Epithelial cell of prostate (primary cell): Measurements from ENCODE around the gene TBC1D5.

ENCODE experiments used
- DNase-seq: peaks from one replicate; pipeline ENCODE4 v3.0.0-alpha.2; 2011; ENCODE audit warnings: low read depth, low spot score
- H3K27ac ChIP-seq: fragments of 450-650 bp; 2 replicates; pipeline ENCODE4 v1.5.1; 2017; ENCODE audit warnings: mild to moderate bottlenecking

TBC1D5 gene

DNA sequence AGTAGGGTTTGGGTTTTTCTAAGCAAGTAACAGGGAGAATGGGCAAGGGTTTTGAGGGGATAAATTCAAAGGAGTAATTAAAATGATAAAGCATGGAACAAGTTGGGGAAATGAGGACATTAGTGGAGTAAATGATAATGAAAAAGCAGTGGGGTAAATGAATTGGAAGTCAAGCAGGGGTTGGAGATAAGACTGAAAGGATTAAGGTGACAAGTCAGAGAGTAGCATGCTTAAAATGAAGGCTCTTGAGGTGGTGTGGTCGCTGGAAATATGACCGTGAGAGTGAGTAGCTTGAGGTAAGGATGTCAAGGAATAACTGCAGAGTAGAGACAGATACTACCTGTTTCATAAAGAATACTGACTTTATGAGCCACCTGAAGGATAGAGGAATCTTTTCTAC lies 408.5 kb downstream of the TBC1D5 start:
- no peak overlapping the region for H3K27ac ChIP-seq
- no peak for DNase-seq

DNA sequence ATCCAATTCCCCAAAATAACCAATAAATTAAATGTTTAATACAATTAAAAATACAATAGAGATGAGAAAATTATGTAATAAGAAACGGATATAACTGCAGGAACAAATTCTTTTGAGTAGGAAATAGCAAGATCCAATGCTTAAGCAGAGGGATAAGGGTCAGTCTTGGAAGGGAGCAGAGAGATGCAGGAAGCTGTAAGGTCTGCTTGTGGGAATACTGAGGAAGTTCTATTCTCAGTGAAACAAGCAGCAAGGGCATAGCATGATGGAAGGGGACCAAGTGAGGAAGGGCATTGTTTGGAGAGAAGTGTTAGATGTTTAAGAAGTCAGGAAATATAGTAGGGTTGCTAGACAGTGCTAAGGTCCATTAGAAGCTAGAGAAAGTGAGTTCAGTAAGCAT lies 409.0 kb downstream of the TBC1D5 start:
- no peak overlapping the region for H3K27ac ChIP-seq
- no peak for DNase-seq

DNA sequence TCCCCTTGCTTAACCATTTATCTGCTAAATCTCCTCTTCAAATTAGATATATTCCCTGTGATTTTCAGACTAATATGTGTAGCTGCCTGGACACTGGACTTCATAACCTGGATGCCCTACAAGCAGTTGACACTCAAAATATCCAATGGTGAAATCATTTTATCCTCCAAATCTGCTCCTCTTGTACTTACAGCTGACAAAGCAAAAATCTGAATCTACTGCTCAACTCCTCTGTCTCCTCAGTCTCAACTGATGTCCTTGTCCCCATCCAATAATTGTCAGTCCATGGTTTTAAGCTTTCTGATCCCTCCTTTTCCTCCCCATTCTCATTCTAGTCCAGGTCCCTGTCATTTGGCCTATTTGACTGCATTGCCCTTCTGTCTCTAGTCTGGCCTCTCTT lies 411.8 kb downstream of the TBC1D5 start:
- no peak for DNase-seq
- H3K27ac ChIP-seq, result no peak overlapping the region

DNA sequence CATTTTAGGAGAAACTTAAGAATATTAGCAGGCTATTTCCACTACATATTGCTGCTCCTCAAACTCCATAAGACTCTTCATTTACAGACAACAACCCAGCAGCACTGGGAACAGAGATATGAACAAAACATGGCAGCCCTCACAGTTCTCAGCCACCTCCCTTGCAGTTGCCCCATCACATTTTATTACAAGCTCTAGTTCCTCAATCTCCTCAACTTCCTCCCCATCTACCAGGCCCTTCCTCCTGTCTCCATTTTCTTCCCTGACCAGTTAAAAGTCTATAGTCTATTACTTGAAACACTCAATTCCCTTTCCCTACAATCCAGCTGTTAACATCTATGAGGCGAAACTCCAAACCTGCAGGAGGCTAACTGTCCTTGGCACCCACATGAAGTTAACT lies 412.5 kb downstream of the TBC1D5 start:
- H3K27ac ChIP-seq, result no peak overlapping the region
- DNase-seq, result no peak

DNA sequence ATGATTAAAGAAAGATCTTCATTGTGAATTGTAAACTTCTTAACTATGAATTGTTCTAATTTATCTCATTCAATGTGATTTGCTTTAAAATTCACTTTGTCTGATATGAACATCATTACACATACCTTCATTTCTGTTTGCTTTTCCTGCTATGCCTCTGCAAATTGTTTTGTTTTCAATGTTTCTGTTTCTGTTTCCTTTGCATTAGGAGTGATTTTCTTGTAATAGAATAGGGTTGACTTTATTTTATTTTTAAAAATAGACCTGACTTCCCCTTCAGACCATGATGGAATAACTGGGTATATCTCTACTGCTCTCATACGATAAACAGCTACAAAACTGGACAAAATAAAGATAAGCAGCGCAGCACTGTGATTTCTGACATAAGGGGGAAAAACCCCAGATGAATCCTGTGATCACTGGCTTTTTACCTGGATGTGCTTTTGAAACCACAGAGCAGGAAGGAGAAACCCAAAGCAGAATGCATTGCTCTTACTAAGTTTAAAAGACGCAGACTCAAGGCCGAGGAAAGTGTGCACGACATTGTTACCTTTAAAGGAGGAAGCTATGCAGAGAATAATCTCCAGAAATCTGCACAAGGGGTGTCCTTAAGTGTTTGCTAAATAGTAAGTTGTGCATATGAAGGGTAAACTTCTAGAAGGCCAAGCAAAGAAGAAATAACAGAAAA lies 420.2 kb downstream of the TBC1D5 start:
- no peak overlapping the region for H3K27ac ChIP-seq
- no peak for DNase-seq

DNA sequence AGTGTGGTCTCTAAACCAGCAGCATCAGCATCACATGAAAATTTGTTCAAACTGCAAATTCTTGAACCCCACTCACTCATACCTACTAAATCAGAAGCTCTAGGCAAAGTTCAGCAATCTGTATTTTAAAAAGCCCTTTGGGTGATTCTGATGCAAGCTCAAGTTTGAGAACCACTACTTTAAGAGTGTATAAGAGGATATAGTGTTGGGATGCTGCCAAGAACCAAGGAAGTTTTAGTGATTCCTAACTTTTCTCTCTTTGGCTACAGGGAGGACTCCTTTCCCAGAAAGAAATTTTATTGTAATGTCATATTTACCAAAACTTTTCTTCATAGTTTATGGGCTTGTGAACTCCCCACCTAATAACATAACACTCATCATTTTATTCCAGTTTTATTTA lies 422.2 kb downstream of the TBC1D5 start:
- H3K27ac ChIP-seq, result no peak overlapping the region
- no peak for DNase-seq

DNA sequence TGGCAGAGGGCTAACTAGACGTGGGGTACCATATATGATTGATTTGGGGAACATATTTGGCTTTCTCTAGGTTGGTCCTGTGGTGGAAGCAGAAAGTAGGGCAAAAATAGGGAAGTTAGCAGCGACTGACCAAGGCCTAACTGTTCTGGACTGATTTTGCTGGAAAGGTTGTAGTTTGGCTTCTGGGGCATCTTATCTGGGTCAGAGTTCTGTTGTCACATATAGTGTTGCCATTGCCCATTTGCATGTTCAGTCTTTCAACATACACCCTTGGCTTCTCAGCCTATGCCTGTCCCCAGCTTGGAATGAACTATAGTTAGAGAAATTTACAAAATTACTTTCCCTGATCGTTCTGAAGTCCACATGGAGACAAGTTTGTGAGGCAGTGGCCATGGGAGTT lies 426.5 kb downstream of the TBC1D5 start:
- no peak for DNase-seq
- no peak overlapping the region for H3K27ac ChIP-seq

DNA sequence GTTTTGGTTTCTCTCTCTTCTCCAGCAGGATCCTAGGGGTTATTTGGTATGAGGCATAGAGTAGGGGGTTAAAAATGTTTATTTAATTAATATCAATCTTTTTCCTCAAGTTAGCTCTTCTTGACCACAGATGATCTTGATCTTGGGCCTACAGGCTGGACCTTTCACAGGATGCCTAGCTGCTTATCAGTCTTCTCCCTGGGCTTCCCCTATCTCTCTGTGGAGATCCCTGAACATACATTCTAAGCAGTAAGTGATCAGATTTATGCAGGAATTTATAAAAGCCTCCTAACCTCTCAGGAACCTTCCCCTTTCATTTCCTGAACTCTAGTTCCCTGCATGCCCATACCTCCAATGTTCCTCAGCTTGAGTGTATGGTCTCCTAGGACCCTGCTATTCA lies 428.3 kb downstream of the TBC1D5 start:
- H3K27ac ChIP-seq, result no peak overlapping the region
- no peak for DNase-seq

DNA sequence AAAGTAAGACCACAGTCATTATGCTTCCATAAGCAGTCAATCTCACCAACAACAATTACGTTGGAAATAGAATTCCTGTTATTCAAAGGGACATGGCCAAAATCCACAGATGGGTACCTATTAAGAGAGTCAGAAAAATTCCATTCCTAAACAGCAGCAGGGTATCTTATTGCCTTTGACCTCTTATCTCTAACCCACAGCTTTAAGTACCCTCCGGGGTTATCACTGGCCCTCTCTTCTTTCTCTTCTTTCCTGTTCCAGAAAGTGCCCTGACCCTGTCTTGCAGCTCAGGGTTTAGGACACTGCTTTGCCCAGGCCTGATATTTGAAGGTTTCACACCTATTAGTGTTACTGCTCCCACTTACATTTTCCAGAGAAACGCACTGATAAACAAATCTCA lies 428.7 kb downstream of the TBC1D5 start:
- DNase-seq, result no peak
- no peak overlapping the region for H3K27ac ChIP-seq

DNA sequence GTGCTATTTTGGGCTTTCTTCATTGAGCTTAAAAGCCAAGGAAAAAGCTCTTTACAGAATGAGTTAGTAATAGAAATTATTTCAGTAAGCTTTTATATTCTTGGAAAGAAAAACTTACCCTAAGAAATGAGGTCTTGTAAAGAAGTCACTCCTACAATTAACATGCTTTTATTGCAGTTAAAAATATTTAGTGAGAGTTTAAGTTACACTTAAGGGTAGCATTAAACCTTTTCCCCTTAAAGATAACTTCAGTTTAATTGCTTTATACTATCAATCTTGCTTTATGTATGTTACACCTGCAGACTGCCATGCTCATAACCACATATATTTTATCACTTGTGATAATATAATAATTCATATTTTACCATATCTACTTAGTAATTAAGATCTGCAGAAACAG lies 431.4 kb downstream of the TBC1D5 start:
- no peak overlapping the region for H3K27ac ChIP-seq
- DNase-seq, result no peak

DNA sequence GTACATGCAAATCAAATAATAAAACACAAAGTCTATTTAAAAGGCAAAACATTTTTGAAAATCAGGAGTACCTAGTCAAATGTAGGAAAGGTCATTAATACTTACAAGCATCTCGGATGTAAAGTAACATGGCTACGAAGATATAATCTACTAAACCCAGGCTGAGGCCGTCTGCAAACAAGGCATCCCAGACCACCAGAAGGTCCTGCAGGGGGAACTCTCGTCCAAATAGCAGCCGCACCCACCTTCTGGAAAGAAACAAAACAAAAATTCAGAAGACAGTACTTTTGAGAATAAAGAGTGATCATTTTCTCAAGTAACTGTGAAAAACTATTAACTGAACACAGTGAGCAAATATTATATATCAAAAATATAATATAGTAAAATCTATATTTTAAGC lies 434.5 kb downstream of the TBC1D5 start:
- H3K27ac ChIP-seq, result no peak overlapping the region
- no peak for DNase-seq

DNA sequence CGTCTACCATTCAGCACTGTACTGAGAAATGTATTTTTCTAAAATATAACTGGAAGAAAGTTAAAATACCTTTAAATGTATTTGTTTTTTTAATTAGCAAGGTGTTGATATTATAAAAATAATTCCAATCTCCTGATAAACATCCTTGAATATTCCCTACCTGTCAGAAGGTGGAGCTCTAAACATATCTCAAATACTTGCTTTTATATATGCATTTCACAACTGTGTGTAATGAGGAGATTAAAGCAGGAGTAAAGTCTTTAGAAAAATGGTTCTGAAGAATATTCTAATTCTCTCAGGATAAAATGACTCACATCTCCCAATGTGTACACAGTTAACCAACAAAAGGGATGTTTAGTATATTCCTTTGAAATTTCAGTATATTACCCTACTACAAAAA lies 434.9 kb downstream of the TBC1D5 start:
- no peak overlapping the region for H3K27ac ChIP-seq
- DNase-seq, result no peak

DNA sequence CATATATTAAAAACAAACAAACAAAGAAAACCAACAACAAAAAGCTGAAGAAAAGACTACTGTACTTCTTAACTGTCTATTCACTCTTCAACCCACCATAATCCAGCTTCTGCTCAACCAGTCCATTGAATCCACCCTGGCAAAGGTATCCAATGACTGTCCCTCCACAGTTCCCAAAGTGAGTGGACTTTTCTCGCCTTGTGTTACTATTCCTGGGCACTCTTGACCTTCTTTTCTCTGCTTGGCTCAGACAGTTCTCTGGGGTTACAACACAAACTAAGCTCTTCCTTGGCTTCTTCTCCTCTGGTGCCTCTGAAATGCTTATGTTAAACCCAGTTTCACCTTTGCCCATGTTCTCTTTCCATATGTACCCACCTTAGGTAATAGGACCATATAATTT lies 437.5 kb downstream of the TBC1D5 start:
- no peak for DNase-seq
- H3K27ac ChIP-seq, result no peak overlapping the region

DNA sequence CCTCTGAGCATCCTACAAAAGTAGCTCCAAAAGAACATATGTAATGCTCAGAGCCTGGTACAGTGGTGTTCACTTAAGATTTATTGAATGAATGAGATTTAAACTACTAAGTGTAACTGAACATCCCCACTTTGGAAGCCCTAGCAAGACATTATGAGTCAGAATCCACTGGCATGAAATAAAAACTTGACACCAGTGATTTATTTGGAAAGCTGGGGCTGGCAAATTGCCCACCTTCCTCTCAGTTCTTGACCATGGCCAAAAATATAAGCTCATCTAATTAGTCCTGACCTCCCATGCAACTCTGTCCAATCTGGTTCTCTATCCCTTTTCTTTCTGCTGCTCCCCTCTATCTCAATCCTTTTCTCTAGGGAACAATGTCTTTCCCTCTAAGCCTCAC lies 439.7 kb downstream of the TBC1D5 start:
- DNase-seq, result no peak
- H3K27ac ChIP-seq, result no peak overlapping the region

DNA sequence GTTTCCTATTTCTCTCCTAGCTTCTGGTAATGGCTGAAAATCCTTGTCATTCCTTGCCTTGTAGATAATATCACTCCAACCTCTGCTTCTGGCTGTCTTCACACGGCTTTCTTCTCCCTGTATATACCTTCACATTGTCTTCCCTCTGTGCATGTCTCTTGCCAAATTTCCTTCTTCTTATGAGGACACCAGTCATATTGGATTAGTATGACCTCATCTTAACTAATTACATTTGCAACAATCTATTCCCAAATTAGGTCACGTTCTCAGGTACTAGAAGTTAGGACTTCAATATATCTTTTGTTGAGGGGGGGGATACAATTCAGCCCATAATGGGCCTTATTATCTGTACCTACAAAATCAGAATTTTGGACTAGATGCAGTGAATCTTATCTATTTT lies 440.3 kb downstream of the TBC1D5 start:
- H3K27ac ChIP-seq, result no peak overlapping the region
- no peak for DNase-seq

DNA sequence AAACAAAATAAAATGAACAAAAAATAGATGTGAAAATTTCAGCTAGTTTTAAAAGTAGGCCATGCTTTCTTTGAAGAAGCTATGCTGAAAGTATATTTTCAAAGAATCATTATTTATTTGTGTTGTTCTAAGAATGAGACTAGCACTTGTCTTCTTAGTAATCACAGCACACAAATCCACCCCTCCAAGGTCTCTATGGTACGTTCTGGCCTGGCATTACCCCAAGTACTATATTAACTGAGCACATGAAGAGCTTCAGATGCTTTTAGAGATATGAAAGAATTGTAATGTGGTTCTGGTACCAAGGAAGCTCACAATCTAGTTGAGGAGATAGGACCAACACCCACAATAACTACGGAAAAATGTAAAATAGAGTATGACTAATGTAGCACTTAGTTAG lies 441.2 kb downstream of the TBC1D5 start:
- DNase-seq, result no peak

DNA sequence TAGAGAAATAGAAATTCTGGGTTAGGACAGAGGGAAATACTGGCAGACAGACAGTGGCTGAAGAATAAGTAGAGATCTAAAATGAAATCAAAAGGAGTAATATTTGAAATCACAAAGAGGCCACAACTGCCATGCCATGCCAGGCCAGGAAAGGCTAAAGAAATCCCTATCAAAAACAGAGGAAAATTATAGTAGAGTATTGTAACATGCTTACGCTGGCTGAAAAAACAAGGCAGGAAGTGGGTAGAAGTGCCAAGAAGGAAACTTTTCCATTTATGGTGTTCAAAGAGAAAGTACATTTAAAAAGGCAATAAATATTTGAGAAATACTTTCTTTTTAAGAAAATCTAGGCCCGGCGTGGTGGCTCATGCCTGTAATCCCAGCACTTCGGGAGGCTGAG lies 442.0 kb downstream of the TBC1D5 start:
- DNase-seq, result no peak
- H3K27ac ChIP-seq, result no peak overlapping the region

More for the DNA sequence above, 441.2 kb downstream of the TBC1D5 start:
- H3K27ac ChIP-seq, result no peak overlapping the region

DNA sequence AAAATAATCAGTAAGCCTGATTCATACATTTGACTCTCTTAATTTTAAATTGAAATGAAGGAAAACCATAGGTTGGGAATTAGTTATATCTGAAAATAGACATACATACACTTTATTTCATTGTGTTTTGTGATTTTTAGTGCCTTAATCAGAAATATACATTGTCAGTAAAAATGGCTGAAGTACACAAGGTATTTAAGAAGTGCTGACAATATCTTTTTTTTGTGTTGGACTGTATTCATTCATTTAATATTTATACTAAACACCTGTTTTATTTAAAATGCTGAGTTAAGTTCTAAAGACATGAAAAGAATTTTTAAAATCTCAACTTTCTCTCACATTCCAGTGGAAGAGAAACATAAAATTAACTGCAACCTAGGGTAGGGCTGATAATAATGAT lies 444.4 kb downstream of the TBC1D5 start:
- H3K27ac ChIP-seq, result no peak overlapping the region
- DNase-seq, result no peak

DNA sequence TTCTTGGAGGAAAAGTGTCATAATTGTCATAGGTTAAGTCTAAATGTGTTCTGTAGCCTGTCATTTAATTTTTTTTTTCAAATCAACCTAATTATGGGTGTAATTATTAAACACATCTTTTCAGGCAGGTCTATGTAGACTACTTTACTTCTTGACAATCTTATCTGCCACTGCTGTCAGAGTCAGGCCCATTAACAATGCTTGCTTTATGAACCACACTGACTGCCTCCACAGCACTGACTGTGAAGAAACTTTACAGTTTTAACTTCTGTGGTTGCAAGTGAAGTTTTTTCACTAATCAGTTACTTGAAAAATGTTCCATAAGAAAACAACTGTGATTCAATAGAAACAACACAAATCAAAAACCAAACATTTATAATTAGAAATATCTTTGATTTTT lies 449.9 kb downstream of the TBC1D5 start:
- no peak overlapping the region for H3K27ac ChIP-seq
- DNase-seq, result no peak

DNA sequence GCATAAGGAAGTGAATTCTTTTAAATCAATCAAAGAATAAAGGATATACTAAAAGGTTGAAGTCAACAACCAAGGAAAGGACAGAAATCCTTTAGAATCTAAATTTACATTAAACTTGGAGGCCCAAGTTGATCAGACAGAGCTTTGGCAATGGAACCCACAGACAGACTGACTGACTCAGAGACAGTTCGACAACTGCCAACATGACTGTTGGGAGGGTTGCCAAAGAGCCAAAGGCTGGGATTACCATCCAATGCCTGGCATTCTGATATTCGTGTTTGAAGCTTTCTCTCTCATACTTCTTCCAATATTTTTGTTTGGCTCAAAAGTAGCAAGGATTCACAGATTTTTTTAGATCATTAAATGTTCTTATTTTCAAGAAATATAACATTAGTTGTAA lies 451.5 kb downstream of the TBC1D5 start:
- no peak overlapping the region for H3K27ac ChIP-seq
- DNase-seq, result peak; percentile 5

DNA sequence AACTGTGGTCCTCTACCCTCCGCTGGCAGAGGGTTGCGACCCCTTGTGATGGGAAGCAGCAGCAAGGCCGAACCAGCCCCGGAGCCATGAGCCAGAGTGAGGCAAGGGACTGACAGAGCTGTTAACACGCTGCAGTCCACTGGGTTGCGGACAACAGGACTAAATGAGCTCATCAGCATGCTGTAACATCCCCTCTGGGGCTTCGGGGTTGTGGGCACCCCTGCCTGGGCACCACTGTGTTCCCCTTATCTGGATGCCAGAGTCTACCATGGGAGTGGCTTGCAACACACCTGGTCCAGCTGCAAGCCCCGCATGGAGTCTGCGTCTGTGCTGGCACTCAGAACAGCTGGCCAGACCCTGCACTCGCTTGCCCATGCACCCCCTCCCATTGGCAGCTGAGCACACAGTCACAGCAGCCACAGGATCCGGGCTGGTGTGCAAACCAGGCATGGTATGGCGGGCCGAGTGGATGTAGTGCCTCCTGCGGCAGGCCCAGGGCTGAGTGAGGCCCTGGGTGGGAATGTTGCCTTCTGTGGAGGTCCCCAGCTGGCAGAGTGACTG lies 453.5 kb downstream of the TBC1D5 start:
- no peak for DNase-seq
- H3K27ac ChIP-seq, result no peak overlapping the region

DNA sequence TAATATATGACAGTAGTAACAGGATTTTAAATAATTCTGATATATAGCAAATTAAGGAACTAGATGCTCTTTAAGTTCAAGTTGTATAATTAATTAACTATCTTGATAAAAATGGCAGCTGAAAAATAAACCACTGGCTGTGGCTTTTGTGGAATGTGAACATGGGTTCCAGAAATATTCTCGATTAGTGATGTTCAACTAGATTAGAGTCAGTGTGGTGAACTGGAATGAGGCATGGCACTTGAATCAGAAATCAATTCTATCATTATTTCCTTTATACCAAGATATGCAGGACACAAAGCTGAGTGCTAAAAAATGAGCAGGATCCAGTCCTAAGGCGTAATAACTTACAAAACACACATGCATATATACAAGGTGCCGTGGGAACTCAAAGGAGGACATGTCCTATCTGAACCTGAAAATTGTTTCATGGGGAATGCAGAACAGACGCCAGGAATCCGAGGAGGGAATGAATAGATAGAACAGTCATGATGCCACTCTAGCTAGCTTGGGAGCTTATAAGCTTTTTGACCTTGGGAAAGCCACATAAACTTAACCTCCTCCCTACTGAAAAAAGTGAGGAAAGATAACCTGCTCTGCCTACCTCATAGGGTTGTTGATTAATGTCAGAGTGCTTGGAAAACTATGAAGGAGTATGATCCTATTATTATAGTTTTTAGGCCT lies 455.3 kb downstream of the TBC1D5 start:
- H3K27ac ChIP-seq, result no peak overlapping the region
- no peak for DNase-seq
